GM21723 (cell line): ENCODE data around the gene GFM1.
A peak's percentile ranks its signal among the peaks of the same experiment; 100 is the strongest.
"Not testable (repeated sequence)": the region's sequence is repeated elsewhere in the genome, so short reads cannot be mapped to it uniquely, and the experiment has no call there.

Experiments
- ATAC-seq: cut with Tn5 transposase; IDR thresholded peaks from one replicate; pipeline ENCODE4 v1.9.1; 2021; ENCODE audit warnings: mild to moderate bottlenecking, moderate library complexity; ENCODE audit not compliant: unreplicated experiment

GFM1 gene

GRCh38 chr3:158672215-158673176 is 28.2 kb downstream of the GFM1 start, which contains the start of gene LXN:
LXN (minus strand) TSS chr3:158672648; CDS start chr3:158672478, 170 bp downstream.
- ATAC-seq = peak; percentile 100

DNA sequence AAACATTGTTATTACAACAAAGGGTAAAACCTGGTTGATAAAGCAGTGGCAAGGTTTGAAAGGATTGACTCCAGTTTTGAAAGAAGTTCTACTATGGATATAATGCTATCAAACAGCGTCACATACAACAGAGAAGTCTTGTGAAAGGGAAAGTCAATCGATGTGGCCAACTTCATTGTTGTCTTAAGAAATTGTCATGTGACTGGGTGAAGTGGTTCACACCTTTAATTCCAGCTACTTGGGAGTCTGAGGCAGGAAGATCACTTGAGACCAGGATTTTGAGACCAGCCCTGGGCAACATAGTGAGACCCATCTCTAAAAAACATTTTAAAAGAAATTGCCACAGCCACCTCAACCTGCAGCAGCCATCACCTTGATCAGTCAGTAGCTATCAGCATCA is 34.4 kb downstream of the GFM1 start:
- no peak for ATAC-seq

DNA sequence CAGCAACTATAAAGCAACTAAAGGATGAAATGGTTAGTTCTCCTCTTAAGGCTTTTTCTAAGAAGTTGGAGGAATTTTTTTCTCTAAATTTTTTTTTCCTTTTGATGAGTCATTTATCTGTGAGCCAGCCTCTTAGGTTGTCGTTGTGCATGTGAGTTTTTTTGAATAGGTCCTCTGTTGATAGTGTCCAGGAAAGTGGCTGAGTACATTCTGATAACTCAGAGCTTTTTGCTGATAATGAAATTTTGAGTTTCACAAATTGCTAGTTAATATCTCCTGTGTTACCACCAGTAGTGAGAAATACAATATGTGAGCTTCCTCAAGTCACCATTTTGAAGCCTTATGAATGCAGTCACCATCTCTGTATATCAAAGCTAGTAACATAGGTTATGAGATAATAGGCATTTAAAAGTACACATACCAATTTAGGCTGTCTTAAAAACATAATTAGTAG is 35.2 kb downstream of the GFM1 start:
- ATAC-seq = no peak

DNA sequence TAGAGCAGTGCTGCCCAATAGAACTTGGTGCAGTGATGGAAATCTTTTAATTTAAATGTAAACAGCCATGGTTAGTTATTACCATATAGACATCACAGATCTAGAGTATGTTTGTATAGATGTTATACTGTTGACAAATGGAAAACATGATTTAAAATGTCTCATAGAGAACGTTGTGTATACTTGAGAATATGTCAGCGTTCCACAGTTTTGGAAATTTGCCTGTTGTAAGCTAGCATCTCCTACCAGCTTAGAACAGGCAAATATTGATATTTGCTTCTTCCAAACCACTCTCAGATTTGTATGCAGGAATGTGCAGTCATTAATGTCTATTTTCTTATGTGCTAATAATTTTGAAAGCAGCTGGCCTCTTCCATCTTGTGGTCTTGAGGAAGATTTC is 36.5 kb downstream of the GFM1 start:
- ATAC-seq = no peak

- ATAC-seq = no peak
Observed at GRCh38 chr3:158683230-158683962, 39.1 kb downstream of the GFM1 start.

GRCh38 chr3:158685159-158685558 is 40.8 kb downstream of the GFM1 start:
- ATAC-seq = no peak

DNA sequence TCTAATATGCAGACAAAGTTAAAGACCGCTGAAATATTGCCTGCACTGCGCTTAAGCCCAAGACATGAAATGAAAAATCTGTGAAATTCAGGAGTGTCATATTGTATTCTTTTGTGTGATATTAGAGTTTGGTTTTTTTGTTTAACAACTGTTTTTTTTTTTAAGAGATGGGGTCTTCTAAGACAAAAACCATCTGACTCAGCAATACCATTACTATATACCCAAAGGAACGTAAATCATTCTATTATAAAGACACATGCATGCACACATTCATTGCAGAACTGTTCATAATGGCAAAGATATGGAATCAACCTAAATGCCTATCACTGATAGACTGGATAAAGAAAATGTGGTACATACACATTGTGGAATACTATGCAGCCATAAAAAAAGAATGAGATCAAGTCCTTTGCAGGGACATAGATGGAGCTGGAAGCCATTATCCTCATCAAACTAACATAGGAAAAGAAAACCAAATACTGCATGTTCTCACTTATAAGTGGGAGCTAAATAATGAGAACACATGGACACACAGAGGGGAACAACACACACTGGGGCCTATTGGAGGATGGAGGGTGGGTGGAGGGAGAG is 49.6 kb downstream of the GFM1 start:
- not testable (repeated sequence) for ATAC-seq

GRCh38 chr3:158696618-158697017 is 52.3 kb downstream of the GFM1 start:
- ATAC-seq = no peak

GRCh38 chr3:158700559-158700958 is 56.2 kb downstream of the GFM1 start:
- no peak for ATAC-seq

GRCh38 chr3:158701420-158702065 is 57.2 kb downstream of the GFM1 start:
- ATAC-seq = no peak

GRCh38 chr3:158702815-158703481 is 58.6 kb downstream of the GFM1 start:
- ATAC-seq = no peak

GRCh38 chr3:158703566-158703965 is 59.2 kb downstream of the GFM1 start:
- no peak for ATAC-seq

GRCh38 chr3:158709666-158710083 is 65.3 kb downstream of the GFM1 start:
- no peak for ATAC-seq

DNA sequence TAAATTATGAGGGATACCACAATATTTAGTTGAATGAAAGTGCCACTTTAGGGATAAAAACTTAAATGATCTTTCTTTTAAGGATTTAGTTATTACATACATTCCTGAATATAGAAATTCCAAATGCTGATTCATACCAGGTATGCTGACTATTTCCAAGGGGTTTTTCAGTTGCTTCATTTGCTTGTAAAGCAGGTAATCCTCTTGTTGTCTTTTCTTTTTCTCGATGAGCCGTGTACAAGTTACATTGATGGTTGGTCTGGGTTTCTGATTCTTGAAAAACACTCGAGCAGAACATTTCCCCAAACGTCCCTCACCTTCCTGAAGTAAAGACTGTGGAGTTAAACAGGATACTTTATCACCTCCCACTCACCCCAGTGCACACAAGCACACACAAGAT is 66.3 kb downstream of the GFM1 start:
- no peak for ATAC-seq

- ATAC-seq = peak; percentile 37
Observed at GRCh38 chr3:158711886-158712285, 67.6 kb downstream of the GFM1 start.

- peak; percentile 51 for ATAC-seq
Observed at GRCh38 chr3:158712443-158712842, 68.1 kb downstream of the GFM1 start.

DNA sequence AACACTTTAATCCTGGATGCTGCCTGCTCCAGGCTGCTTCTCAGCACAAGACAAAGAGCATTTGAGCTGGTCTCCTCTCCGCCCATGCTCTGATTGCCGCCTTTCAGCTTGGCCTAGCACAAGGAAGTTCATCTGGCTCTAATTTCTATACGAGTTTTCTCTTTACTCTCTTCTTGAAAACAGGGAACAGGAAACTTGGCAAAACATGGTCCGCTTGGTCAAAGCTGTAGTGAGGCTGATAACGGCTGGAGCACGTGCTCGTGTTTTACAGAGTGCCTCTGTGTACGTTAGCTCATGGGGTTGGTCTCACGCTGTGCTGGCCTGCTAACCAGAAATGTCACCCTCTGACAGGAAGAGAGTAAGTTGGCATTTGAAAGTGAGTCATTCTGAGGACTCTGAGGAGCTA is 68.8 kb downstream of the GFM1 start:
- no peak for ATAC-seq

- no peak for ATAC-seq
Observed at GRCh38 chr3:158717576-158717975, 73.2 kb downstream of the GFM1 start.

GRCh38 chr3:158718490-158719170 is 74.3 kb downstream of the GFM1 start:
- no peak for ATAC-seq

GRCh38 chr3:158722108-158722507 is 77.8 kb downstream of the GFM1 start:
- no peak for ATAC-seq
